WI38 (cell line): Measurements from ENCODE around the gene TRMU.

ENCODE experiments used
- H3K4me3 ChIP-seq: 2 replicates; pipeline ENCODE4 v1.5.1; 2011; ENCODE audit warnings: low read depth, mild to moderate bottlenecking, control low read depth, low read length
- TF ChIP-seq, protein P1 (sequence below): IDR thresholded peaks from 2 replicates; pipeline ENCODE4 v1.5.1; 2012; ENCODE audit warnings: low read depth, mild to moderate bottlenecking, control low read depth, low read length

Gene TRMU

DNA sequence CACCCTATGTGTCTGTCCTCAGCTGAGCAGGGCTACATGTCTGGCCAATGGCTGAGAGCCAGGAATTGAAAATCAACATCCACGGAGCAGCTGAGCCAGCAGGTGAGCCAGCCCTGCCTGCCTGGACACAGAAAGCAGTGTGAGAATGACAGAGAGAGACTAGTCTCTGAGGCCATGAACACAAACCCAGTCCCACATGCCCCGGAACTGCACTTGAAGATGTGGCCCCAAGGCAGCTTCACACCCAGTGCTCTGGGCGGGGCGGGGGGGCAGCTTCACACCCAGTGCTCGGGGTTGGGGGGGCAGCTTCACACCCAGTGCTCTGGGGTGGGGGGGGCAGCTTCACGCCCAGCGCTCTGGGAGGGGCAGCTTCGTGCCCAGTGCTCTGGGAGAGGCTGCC is 37.6 kb downstream of the TRMU start:
- TF ChIP-seq, protein P1, sequence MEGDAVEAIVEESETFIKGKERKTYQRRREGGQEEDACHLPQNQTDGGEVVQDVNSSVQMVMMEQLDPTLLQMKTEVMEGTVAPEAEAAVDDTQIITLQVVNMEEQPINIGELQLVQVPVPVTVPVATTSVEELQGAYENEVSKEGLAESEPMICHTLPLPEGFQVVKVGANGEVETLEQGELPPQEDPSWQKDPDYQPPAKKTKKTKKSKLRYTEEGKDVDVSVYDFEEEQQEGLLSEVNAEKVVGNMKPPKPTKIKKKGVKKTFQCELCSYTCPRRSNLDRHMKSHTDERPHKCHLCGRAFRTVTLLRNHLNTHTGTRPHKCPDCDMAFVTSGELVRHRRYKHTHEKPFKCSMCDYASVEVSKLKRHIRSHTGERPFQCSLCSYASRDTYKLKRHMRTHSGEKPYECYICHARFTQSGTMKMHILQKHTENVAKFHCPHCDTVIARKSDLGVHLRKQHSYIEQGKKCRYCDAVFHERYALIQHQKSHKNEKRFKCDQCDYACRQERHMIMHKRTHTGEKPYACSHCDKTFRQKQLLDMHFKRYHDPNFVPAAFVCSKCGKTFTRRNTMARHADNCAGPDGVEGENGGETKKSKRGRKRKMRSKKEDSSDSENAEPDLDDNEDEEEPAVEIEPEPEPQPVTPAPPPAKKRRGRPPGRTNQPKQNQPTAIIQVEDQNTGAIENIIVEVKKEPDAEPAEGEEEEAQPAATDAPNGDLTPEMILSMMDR: no peak
- H3K4me3 ChIP-seq: no peak overlapping the region

GRCh38 chr22:46373921-46374662 is 38.6 kb downstream of the TRMU start:
- TF ChIP-seq, protein P1: no peak

DNA sequence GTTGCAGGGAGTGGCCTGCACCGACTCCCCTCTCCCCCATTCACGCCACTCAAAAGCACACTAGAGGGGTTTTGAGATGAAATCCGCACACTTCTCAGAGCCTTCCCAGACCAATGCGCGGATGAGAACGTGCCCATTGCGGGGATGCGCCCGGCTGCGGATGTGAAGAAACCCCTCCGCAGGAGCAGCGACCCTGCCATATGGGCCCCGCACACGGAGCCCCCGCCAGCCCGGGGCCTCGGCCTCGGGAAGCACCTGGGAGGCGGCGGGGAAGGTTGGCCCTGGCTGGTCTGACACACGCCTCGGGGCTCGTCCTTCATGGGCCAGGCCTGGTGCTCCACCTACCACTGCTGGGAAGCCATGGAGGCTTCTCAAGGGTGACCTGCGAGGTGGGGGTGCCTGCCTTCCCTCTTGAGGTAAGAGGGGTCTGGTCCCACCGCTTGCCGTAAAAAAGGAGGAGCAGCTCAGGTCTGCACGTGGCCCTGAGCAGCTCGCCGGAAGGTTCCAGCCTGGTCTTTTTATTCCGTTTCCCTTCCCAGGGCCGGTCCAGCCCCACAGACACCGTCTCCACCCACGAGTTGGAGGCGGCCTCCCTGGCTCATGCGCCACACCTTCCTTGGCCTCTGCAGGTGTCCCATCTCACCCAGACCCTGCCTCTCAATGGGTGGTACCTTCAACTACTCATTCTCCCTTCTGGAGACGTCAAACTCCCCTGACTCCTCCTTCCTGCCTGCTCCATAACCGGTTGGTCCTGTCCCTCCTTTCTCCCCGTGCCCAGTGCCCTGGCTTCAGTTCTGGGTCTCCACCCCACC is 39.4 kb downstream of the TRMU start:
- no peak overlapping the region for H3K4me3 ChIP-seq
- TF ChIP-seq, protein P1: no peak

More at GRCh38 chr22:46373921-46374662, 38.6 kb downstream of the TRMU start:
- no peak overlapping the region for H3K4me3 ChIP-seq

GRCh38 chr22:46376111-46376510 is 40.6 kb downstream of the TRMU start:
- TF ChIP-seq, protein P1: no peak
- no peak overlapping the region for H3K4me3 ChIP-seq

DNA sequence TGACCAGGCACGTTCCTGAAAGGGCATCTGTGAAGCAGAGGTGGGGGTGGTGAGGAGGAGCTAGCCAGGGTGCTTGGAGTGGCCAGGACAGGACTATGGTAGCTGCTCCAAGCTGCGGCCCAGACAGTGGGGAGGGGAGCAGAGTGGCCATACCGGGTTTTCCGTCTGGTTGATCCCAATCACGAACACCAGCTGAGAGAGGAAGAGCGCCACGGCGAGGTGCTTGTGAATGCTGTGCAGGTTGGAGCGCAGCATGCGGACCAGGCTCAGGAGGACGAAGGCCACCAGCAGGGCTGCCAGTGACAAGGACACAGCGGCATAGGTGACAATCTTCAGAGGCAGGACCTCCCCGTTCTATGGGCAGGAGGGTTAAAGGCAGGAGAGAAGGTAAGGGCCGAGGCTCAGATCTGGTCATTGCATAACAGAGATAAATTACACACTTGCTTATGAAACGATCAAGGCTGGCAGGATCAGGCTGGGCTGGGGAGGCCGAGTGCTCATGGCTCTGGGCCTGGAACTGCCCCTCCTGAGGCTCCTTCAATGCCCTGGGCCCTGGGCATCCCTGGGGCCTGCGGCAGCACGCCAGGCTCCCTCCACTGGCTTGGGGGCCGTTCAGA is 41.5 kb downstream of the TRMU start:
- H3K4me3 ChIP-seq: no peak overlapping the region
- TF ChIP-seq, protein P1: no peak

- no peak overlapping the region for H3K4me3 ChIP-seq
- TF ChIP-seq, protein P1: no peak
Observed at GRCh38 chr22:46377525-46378425, 42.3 kb downstream of the TRMU start.
